NCI-H82 (cell line): ENCODE results near the gene RARG.
"Not testable (repeated sequence)": the region's sequence is repeated elsewhere in the genome, so short reads cannot be mapped to it uniquely, and the experiment has no call there.

Experiments
- DNase-seq: peaks from one replicate; lab custom pipeline; 2025; lab: John Stamatoyannopoulos, UW

The RARG gene

DNA sequence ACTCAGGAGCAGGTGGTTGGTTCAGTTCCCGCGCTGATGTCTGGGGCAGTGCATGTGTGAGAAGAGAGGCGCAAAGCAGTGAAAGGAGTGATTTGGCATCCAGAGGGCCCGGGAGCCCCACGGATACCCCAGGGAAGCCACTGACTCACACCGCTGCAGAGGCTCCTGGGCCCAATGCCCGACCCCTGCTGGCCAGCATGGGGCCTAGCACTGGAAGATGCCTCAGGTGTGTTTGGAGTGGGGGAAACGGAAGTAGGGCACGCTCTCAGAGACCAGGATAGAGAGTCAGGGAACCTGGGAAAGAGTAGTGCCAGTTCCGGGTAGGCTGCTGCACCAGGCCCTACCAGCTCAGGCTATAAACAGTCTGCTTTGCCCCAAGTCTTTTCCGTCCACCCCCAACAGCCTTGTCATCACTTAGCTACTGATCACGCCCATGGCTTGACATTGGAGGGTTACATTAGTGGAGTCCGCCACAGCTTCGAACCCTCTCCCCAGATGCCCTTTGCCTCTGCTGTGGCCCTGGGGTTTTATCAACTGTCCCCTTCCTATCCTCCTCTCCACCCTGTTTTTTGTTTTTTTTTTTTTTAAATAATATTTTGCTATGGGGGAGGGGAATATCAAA is 41.8 kb downstream of the RARG start:
- peak; percentile 60 for DNase-seq

DNA sequence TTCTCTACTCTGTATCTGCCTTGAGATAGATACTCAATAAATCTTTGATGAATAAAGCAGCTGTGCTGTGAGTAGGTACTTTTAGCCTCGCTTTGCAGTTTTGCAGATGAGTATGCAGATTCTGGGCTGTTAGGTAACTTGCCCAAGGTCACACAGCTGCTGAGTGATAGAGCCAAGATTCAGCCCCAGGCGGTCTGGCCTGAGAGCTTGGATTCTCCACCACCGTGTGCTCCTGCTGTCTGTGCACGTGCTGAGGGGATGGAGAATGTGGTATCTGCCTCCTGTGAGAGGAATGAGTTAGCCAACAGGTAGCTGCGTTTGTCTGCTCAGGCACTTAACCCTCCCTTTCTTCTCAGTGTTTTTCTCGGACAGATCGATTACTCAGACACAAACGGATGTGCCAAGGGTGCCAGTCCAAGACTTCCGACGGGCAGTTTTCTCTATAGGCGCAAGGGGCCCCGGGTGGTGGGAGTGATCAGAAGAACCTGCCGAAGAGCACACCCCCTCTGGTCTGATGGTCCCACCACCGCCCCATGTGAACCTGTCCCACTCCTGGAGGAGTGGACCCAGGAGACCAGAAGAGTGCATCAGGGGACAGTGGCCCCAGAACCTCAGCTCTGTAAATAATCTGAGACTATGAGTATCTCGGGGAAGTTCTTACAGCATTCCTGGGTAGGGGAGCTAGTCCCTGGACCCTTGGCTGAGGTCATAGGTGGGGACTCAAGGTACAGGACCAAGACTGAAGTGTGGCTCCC is 44.7 kb downstream of the RARG start:
- no peak for DNase-seq

DNA sequence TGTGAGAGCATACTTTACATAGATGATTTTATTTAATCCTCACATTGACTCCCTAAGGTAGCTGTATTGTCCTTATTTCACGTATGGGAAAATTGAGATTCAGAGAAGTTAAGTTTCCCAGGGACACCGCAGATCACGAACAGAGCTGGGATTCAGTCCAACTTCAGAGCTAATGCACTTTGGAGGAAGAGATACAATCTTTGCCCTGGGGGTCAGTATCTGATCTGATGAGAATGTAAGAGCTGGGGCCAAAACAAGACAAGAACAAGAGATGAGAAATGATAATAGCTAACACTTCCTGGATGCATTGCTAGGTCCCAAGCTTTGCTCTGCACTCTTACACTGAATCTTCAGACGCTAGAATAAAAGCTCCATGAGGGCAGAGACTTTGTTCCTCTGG is 45.3 kb downstream of the RARG start:
- DNase-seq, result no peak

DNA sequence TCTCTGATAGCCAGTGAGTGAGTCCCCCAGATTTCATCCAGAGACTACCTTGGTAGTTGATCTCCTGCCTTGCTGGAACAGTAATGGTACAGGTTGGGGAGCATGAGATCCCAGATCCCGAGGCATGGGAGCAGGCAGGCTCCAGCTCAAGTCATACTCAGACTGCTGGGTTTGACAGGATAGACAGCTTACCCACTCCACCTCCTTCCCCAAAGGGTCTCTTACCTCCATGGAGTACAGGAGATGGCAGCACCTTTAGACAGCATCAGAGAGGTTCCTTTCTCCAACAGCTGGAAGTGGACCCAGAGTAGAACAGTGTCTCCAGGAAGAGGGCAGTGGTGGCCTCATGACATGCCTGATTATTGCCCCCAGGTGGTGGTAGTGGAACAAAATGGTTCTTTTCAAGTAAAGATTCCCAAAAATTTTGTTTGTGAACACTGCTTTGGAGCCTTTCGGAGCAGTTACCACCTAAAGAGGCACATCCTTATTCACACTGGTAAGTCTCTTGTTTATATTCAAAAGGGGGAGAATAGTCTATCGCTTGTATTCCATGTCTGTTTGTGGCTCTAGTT is 46.3 kb downstream of the RARG start:
- no peak for DNase-seq

DNA sequence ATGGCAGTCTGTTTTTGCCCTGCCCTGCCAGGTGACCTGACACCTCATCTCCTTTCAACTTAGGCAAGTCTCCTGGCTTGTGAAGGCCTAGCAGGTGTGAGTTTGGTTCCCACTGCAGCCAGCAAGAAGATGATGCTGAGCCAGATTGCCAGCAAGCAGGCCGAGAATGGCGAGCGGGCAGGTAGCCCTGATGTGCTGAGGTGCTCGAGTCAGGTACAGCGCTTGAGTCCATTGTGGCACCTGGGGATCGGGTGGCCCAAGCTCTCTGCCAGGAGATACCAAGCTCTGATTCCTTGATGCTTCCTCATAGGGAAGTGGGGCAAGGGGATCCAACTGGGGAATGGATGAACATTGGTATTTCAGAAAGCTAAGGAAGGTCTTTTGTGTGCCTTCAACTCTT is 47.2 kb downstream of the RARG start:
- no peak for DNase-seq

DNA sequence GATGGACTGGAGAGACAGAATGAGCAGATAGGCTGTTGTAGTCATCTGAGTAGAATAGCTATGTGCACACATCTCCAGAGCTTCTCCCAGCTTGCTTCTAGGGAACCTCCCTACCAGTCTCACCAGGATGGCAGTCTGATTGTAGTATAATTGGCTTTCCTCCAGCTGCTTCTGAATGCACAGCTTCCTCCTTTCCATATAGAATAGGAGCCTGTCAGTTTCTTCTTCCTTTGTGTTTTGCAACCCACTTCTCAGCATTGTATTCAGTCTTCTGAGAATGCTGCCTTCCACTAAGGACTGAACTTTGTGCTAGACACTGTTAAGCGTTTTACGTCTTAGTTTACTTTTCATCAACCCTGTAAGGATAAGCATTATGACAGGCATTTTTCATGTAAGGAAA is 49.1 kb downstream of the RARG start:
- peak; percentile 53 for DNase-seq

DNA sequence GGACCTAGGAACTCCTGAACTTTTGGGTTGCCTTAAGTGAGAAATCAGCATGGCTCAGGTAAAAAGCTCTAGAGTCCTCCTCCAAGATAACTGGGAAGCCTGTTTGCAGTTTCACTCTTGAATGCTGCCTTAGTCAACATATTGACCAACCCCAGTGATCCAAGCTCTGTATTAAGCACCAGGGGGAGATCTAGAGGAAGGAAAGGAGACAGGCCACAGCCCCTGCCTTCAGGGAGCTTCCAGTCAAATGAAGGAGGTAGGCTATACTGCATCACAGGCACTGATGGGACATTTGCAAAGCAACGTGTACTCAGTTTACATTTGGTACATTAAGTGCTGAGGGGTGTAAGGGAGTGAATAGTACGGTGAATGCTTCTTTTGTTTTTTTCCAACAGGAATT is 50.1 kb downstream of the RARG start:
- no peak for DNase-seq

DNA sequence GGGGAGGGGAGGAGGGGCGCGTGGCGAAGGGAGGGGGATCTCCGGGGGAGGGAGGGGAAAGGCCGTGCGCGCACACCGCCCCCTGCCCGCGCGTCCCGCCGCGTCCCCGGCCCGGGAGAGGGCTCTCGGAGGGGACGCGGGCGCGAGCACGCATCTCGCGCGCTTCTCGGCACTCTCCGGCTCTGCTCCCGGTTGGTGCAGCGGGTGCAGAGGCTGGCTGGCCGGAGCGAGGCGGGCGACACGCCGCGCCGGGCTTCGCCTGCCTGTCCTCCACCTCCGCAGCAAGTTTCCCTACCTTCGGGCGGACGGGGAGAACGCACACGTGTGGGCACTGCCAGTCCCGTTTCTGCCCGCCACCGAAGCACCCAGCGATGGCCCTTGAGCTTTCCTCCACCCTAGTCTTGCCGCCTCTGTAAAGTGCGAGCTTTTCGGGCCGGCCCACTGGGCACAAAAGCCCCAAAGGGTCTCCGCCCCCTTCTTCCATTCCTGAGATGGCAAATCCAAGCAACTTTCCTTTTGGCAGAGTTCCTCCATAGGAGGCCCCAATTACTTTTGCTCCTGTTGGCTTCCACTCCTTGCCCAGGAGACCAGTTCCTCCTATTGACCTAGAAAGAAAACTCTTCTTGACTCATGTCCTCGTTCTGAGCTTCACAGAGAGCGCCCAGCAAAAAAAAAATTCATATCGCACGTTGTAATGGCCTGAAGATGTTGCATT is 50.9 kb downstream of the RARG start:
- DNase-seq, result peak; percentile 91

DNA sequence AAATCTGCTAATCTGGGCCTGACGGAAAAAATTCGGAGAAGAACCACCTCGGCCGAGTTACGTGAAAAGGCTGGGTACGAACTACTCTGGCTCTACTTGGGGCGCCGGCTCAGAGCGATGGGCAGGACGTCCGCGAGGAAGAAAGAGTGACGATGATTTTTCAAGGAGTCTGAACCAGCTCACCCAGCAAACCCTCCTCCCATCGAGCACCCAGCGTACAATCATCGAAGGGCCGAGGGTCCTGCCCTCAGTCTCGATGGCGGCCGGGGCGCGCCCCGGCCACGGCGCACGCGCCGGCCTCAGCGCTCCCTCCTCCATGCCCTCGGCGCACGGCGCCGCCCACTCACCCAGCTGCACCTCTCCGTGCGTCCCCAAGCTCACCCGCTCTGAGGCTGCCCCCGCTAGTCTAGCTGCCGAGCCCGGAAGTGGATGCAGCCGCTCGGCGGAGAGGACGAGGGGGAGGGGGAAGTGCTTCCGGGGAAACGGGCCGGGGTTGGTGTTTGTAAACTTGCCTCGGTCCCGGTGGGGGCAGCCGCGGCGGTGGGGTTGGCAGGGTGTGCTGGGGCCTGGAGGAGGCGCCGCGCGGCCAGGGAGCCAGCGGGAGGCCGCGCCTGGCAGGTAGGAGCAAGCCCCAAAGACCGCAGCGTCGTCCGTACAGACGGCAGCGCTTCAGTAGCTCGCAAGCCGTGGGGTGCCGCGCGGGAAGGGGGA is 51.6 kb downstream of the RARG start, which contains the start of the genes CSAD and ZNF740:
CSAD (minus strand) TSS at position 706 of the 711 bp plus-strand sequence. CDS start 7,455 bp downstream, outside the sequence.
ZNF740 (plus strand) TSS at position 503 of the 711 bp plus-strand sequence. CDS start 1,262 bp downstream, outside the sequence.
- peak; percentile 99 for DNase-seq

DNA sequence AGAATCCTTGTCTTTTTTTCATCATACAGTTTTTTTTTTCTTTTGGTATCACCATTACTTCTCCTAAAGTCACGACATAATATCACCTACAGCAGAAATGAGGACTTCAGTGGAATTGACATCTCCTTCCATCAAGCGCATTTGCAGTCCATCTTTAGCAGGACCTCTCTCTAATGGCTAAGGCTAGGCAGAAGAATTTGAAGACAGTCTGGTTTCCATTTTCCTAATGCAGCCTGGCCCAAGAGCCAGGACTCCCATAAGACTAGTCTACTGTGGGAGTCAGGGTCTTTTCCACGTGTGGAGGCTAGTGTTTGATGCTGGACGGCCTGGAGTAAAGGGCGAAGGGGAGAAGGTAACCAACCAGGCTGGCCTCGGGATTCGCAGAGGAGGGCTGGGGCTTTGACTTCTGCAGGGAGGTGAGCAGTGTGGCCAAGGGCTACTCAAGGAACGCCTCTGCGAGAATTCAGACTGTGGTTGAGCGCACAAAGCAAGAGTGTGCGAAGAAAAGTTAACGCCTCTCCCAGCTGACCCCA is 52.3 kb downstream of the RARG start:
- peak; percentile 70 for DNase-seq

DNA sequence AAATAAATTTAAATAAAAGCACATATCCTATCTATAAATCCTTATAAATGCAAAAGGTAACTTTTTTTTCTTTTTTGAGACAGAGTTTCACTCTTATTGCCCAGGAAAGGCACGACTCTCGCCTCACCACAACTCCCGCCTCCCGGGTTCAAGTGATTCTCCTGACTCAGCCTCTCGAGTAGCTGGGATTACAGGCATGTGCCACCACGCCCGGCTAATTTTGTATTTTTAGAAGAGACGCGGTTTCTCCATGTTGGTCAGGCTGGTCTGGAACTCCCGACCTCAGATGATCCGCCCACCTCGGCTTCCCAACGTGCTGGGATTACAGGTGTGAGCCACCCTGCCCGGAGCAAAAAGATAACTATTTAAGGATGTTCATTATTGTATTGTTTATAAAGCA is 53.2 kb downstream of the RARG start:
- not testable (repeated sequence) for DNase-seq

DNA sequence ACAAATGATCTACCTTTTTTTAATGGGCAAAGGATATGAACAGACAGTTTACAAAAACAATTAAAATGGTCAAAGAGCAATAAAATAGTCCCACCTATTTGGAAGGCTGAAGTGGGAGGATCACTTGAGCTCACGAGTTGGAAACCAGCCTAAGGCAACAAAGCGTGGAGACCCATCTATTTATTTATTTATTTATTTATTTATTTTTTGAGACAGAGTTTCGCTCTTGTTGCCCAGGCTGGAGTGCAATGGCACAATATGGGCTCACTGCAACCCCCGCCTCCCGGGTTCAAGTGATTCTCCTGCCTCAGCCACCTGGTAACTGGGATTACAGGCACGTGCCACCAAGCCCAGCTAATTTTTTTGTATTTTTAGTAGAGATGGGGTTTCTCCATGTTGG is 54.6 kb downstream of the RARG start:
- DNase-seq, result not testable (repeated sequence)

DNA sequence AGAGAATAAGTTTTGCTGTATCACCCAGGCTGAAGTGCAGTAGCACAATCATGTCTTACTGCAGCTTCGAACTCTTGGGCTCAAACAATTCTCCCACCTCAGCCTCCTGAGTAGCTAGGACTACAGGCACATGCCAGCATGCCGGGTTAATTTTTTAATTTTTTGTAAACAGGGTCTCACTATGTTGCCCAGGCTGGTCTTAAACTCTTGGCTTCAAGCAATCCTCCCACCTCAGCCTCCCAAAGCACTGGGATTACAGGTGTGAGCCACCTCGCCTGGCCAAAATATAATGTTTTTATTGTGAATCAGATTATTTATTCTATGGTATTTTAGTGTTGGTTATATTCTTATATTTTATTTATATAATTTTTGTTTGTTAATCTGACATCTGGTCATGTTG is 55.3 kb downstream of the RARG start:
- no peak for DNase-seq

DNA sequence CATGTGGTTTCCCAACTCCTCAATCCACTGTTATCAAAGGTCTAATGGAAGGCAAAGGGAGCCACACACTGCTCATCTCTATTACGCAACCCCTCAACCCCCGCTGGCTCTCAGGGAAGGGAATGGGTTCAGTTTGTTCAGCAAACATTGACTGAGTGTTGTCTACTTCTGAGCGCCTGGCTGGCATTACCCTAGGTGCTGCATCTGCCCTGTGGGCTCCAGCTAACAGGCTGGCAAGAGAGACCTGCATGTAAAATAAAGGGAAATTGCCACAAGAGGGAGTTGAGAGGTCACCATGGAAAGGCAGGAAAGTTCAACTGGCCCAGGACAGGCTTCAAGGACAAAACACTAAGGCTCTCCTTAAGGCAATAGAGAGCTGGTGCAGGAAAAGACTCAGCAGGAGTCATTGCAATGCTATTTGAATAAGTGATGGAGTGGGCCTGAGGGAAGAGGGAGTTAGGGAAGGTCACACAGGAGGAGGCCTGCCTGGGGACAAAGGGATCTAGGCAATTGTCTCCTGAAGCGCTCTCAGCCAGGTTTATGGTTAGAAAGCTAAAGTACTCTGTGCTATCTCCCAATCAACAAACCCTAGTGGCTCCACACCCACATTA is 57.0 kb downstream of the RARG start:
- DNase-seq, result no peak

DNA sequence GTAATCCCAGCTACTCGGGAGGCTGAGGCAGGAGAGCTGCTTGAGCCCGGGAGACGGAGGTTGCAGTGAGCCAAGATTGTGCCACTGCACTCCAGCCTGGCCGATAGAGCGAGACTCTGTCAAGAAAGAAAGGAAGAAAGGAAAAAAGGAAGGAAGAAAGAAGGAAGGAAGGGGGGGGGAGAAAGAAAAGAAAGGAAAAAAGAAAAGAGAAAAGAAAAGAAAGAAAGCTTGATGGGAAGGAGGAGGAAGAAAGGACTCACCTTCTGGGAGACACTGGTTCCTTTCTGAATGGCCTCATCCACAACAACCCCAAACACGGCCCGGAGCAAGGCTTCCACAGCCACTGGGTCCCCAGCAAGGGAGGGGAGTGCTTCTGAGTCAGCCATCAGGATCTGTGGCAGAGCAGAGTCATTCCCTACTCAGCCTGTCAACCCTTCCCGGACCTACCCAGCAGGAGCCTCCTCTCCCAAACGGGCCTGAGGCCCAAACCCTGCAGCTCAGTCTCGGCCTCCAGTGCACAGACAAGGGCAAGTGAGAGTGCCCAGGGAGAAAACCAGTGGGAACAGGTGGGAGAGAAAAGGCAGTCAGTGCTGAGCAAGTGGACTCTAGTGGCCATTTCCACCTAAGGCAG is 58.8 kb downstream of the RARG start:
- no peak for DNase-seq

DNA sequence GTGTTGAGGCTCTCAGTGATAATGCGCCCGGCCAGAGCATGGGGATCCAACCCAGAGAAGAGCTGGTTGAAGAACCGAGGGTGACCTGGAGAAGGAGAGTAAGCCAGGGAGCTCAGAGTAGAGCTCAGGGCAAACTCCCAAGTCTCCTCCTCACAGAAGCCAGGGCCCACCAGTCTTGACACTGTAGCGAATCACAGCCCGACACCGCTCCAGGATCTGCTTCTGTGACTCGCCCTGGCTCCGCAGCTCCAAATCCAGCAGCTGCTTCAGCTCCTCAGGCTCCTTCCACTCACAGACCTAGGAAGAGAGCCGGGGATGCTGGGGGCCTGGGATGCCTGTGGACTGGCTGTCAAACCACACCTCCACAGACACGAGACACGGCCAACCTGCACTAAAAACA is 59.7 kb downstream of the RARG start:
- no peak for DNase-seq

DNA sequence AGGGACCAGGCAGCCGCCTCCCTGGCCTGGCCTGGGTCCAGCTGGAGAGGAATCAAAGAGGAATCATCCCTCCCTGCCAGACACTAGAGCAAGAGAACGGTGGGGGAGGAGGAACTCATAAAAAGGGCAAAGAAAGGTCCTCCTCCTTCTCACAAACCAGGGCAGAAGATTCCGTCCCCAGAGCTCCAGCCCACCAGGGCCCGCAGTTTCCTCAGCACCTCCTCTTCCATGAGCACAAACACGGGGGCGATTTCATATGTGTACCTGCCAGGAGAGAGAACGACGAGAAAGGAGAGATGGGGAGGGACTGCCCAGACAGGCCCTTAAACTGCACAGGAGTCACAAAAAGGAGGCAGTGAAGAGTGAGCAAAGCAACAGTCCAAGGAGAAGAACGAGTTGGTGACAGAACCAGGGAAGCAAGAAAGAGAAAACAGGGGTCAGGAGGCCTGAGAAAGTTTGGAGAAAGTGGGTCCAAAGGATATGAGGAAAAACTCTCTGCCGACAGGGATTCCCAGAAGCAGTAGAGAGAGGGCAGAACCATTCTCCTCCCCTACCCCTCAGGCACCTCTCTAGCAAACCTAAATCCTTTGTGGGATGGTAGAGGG is 60.2 kb downstream of the RARG start:
- no peak for DNase-seq

DNA sequence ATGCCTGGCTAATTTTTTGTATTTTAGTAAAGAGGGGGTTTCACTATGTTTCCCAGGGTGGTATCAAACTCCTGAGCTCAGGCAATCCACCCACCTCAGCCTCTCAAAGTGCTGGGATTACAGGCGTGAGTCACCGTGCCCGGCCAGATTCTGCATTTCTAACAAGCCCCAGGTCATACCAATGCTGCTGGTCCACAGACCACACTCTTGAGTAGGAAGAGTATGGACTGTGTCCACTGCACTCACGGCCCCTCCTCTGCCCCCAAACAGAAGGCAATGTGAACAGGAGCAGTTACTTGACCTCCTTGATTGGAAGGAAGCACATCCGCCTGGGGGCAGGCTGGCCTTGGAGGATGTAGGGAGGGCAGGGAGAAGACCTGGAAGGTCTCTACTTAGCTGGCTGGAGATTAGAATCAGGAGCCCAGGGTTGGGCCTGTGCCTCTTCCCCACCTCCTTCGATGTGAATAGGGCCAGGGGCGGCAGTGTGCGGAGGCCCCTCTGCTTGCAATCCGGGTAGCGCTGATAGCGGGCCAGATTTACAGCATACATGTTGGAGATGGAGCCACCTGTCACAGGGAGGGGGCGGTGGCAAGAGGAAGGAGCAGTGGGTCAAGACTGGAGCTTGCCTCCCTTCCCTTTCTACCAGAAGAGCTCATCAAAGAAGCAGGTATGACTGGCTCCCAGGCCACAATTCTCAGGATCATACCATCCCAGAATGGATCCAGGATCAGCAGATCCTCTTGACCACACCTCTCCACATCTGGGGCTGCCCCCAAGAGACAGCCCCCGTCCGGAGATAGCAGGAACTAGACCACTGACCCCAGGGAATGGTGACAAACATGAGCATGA is 60.9 kb downstream of the RARG start:
- peak; percentile 37 for DNase-seq

DNA sequence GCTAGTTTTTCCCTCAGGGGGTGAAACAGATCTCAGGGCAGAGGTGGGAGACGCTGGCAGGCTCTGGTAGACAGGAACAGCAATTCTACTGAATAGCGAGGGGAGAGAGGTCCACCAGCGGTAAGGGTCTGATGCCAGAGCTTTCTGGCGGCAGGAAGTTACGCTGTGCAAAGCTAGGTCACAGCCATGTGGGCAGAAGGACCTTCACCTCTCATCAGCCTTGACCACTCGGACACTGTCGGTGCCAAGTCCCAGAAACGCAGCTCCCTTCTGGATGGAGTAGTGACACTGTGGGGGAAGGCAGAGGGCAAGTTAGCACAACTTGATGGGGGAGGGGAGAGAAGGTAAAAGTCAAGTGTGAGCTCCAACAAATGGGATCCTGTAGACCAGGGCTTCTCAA is 61.8 kb downstream of the RARG start:
- no peak for DNase-seq
